ENCODE data around the gene ASF1A.

The ASF1A gene

GRCh38 chr6:118913161-118913560, 19.2 kb downstream of the ASF1A start:
- no peak for DNase-seq (ENCODE audit: low read depth)

- DNase-seq (ENCODE audit: low read depth) = no peak
Observed at GRCh38 chr6:118914598-118914997, 20.6 kb downstream of the ASF1A start.

GRCh38 chr6:118917546-118918328, 23.8 kb downstream of the ASF1A start:
- no peak for DNase-seq (ENCODE audit: low read depth)

GRCh38 chr6:118918329-118918725, 24.4 kb downstream of the ASF1A start:
- DNase-seq (ENCODE audit: low read depth) = no peak

- DNase-seq (ENCODE audit: low read depth) = no peak
Observed at GRCh38 chr6:118921084-118921483, 27.1 kb downstream of the ASF1A start.

- DNase-seq (ENCODE audit: low read depth) = no peak
Observed at GRCh38 chr6:118923035-118923434, 29.1 kb downstream of the ASF1A start.

- no peak for DNase-seq (ENCODE audit: low read depth)
Observed at GRCh38 chr6:118930680-118931079, 36.7 kb downstream of the ASF1A start.

- no peak for DNase-seq (ENCODE audit: low read depth)
Observed at GRCh38 chr6:118931436-118931835, 37.5 kb downstream of the ASF1A start.

GRCh38 chr6:118932421-118932820, 38.5 kb downstream of the ASF1A start:
- no peak for DNase-seq (ENCODE audit: low read depth)

GRCh38 chr6:118933855-118934460, 40.0 kb downstream of the ASF1A start:
- no peak for DNase-seq (ENCODE audit: low read depth)

GRCh38 chr6:118934461-118935330, 40.7 kb downstream of the ASF1A start, which contains the start of gene MCM9:
Gene MCM9 (minus strand): TSS chr6:118935159. CDS start chr6:118931723, 3,436 bp downstream.
- DNase-seq (ENCODE audit: low read depth) = peak; percentile 72

GRCh38 chr6:118935331-118935668, 41.3 kb downstream of the ASF1A start:
- no peak for DNase-seq (ENCODE audit: low read depth)

GRCh38 chr6:118935978-118936703, 42.2 kb downstream of the ASF1A start:
- no peak for DNase-seq (ENCODE audit: low read depth)

GRCh38 chr6:118939683-118940082, 45.7 kb downstream of the ASF1A start:
- no peak for DNase-seq (ENCODE audit: low read depth)

- DNase-seq (ENCODE audit: low read depth) = no peak
Observed at GRCh38 chr6:118940770-118941169, 46.8 kb downstream of the ASF1A start.

- DNase-seq (ENCODE audit: low read depth) = no peak
Observed at GRCh38 chr6:118945217-118945616, 51.3 kb downstream of the ASF1A start.

GRCh38 chr6:118952683-118953082, 58.7 kb downstream of the ASF1A start:
- no peak for DNase-seq (ENCODE audit: low read depth)

GRCh38 chr6:118953391-118953790, 59.4 kb downstream of the ASF1A start:
- DNase-seq (ENCODE audit: low read depth) = no peak
